ENCODE results near the gene LRRK2. TPM values are rescaled to one million over a fixed set of nuclear protein-coding genes. Genes with fewer than 3 reads are reported as not detected.
A peak's percentile ranks its signal among the peaks of the same experiment; 100 is the strongest.
"Not testable (repeated sequence)": the region's sequence is repeated elsewhere in the genome, so short reads cannot be mapped to it uniquely, and the experiment has no call there.

LRRK2 gene
- polyA plus RNA-seq, 1 donor: 3.8 TPM

GRCh38 chr12:40248585-40249297 is 23.9 kb downstream of the LRRK2 start:
- DNase-seq: no peak

- not testable (repeated sequence) for DNase-seq
These were observed 25.9 kb downstream of the LRRK2 start for GRCh38 chr12:40250652-40251051.

GRCh38 chr12:40253936-40254335 is 29.1 kb downstream of the LRRK2 start:
- DNase-seq: no peak

GRCh38 chr12:40254455-40255085 is 29.8 kb downstream of the LRRK2 start:
- no peak for DNase-seq

GRCh38 chr12:40258371-40258770 is 33.6 kb downstream of the LRRK2 start:
- no peak for DNase-seq

- no peak for DNase-seq
These were observed 37.1 kb downstream of the LRRK2 start for GRCh38 chr12:40261937-40262336.

- no peak for DNase-seq
These were observed 37.9 kb downstream of the LRRK2 start for GRCh38 chr12:40262657-40263056.

- no peak for DNase-seq
These were observed 39.0 kb downstream of the LRRK2 start for GRCh38 chr12:40263616-40264409.

- no peak for DNase-seq
These were observed 47.3 kb downstream of the LRRK2 start for GRCh38 chr12:40271981-40272664.

- DNase-seq: no peak
These were observed 57.1 kb downstream of the LRRK2 start for GRCh38 chr12:40281791-40282364.

- no peak for DNase-seq
These were observed 61.8 kb downstream of the LRRK2 start for GRCh38 chr12:40286583-40286982.

GRCh38 chr12:40287369-40287975 is 62.7 kb downstream of the LRRK2 start:
- DNase-seq: no peak

- DNase-seq: no peak
These were observed 68.1 kb downstream of the LRRK2 start for GRCh38 chr12:40292788-40293429.

GRCh38 chr12:40298341-40298740 is 73.5 kb downstream of the LRRK2 start:
- DNase-seq: no peak

GRCh38 chr12:40300490-40300889 is 75.7 kb downstream of the LRRK2 start:
- no peak for DNase-seq

- no peak for DNase-seq
These were observed 84.2 kb downstream of the LRRK2 start for GRCh38 chr12:40309001-40309400.

- no peak for DNase-seq
These were observed 85.4 kb downstream of the LRRK2 start for GRCh38 chr12:40310211-40310610.

GRCh38 chr12:40312196-40312595 is 87.4 kb downstream of the LRRK2 start:
- no peak for DNase-seq

GRCh38 chr12:40312982-40313576 is 88.3 kb downstream of the LRRK2 start:
- DNase-seq: peak; percentile 11

- no peak for DNase-seq
These were observed 89.1 kb downstream of the LRRK2 start for GRCh38 chr12:40313928-40314327.

- no peak for DNase-seq
These were observed 90.1 kb downstream of the LRRK2 start for GRCh38 chr12:40314927-40315326.

Measured in hindlimb muscle (tissue), 1 donor.